ENCODE data around the gene FOXN3. TPM values are rescaled to one million over a fixed set of nuclear protein-coding genes. Genes with fewer than 3 reads are reported as not detected.

The FOXN3 gene
- total and polyA plus RNA-seq, 10 donors = 9.2 to 121 (median 98.3) TPM

GRCh38 chr14:89406361-89406760, 10.7 kb downstream of the FOXN3 start:
- intact Hi-C loops (cut with DNase I; ENCODE audit: low total_unique reads) = no loop called here

GRCh38 chr14:89405712-89406111, 11.3 kb downstream of the FOXN3 start:
- Histone ChIP-seq H3K4me3 (no peak overlapping the region), H3K36me3 (peaks cover 0 to 53% (median 0%) of the 10 kb centered on the region in 6 donors), H3K27ac (no peak overlapping the region), H3K4me1 (peaks cover 15 to 78% (median 40%) of the 10 kb centered on the region in 6 donors), H3K27me3 (replicated peaks in 1 of 7) (no peaks in the 10 kb centered on the region), H3K9me3 (no peaks in the 10 kb centered on the region)
- intact Hi-C loops (cut with DNase I; ENCODE audit: low total_unique reads) = no loop called here
- WGBS, 5 donors = 85 to 98% (median 93%) methylated on average over 5 of the region's 5 CpGs
- TF ChIP-seq POLR2A (IDR thresholded peaks at IDR 0.05) (no peak), CTCF (IDR thresholded peaks at IDR 0.05 in 8 of 11, conservative IDR thresholded peaks at IDR 0.05 in 3 of 11) (no peak), POLR2AphosphoS5 (IDR thresholded peaks at IDR 0.05) (no peak)
- no peak for DNase-seq

More at GRCh38 chr14:89406361-89406760, 10.7 kb downstream of the FOXN3 start:
- peaks cover 0 to 54% (median 2%) of the 10 kb centered on the region in 6 donors for H3K36me3 ChIP-seq
- peaks cover 15 to 83% (median 45%) of the 10 kb centered on the region in 6 donors for H3K4me1 ChIP-seq
- no peaks in the 10 kb centered on the region for H3K9me3 ChIP-seq
- DNase-seq = no peak
- no peak for TF ChIP-seq POLR2AphosphoS5 (IDR thresholded peaks at IDR 0.05)
- TF ChIP-seq POLR2A (IDR thresholded peaks at IDR 0.05) = no peak
- no peak for TF ChIP-seq CTCF (IDR thresholded peaks at IDR 0.05 in 8 of 11, conservative IDR thresholded peaks at IDR 0.05 in 3 of 11)
- no peak overlapping the region for H3K4me3 ChIP-seq
- H3K27ac ChIP-seq = peak overlapping the region in 1 of 8 donors; percentile 30
- no peaks in the 10 kb centered on the region for H3K27me3 ChIP-seq (replicated peaks in 1 of 7)

- H3K27me3 ChIP-seq (replicated peaks in 1 of 7) = no peaks in the 10 kb centered on the region
- no peak overlapping the region for H3K4me3 ChIP-seq
- H3K27ac ChIP-seq = no peak overlapping the region
- peaks cover 12 to 78% (median 29%) of the 10 kb centered on the region in 6 donors for H3K4me1 ChIP-seq
- no peaks in the 10 kb centered on the region for H3K9me3 ChIP-seq
- peaks cover 0 to 37% (median 0%) of the 10 kb centered on the region in 6 donors for H3K36me3 ChIP-seq
- no peak for TF ChIP-seq POLR2A (IDR thresholded peaks at IDR 0.05)
- no peak for TF ChIP-seq CTCF (IDR thresholded peaks at IDR 0.05 in 8 of 11, conservative IDR thresholded peaks at IDR 0.05 in 3 of 11)
- no peak for TF ChIP-seq POLR2AphosphoS5 (IDR thresholded peaks at IDR 0.05)
- no peak for DNase-seq
- intact Hi-C loops (cut with DNase I; ENCODE audit: low total_unique reads) = no loop called here
- 95 to 98% (median 97%) methylated on average over 3 of the region's 3 CpGs for WGBS, 5 donors
These were observed 14.7 kb downstream of the FOXN3 start for GRCh38 chr14:89402363-89402762.

GRCh38 chr14:89401761-89402160, 15.3 kb downstream of the FOXN3 start:
- no peak overlapping the region for H3K4me3 ChIP-seq
- no peaks in the 10 kb centered on the region for H3K27me3 ChIP-seq (replicated peaks in 1 of 7)
- TF ChIP-seq CTCF (IDR thresholded peaks at IDR 0.05 in 8 of 11, conservative IDR thresholded peaks at IDR 0.05 in 3 of 11) (no peak), POLR2AphosphoS5 (IDR thresholded peaks at IDR 0.05) (no peak), POLR2A (IDR thresholded peaks at IDR 0.05) (no peak)
- no peaks in the 10 kb centered on the region for H3K9me3 ChIP-seq
- 55 to 72% (median 69%) methylated on average over 4 of the region's 4 CpGs for WGBS, 5 donors
- peaks cover 6 to 73% (median 24%) of the 10 kb centered on the region in 6 donors for H3K4me1 ChIP-seq
- H3K36me3 ChIP-seq = peaks cover 0 to 37% (median 0%) of the 10 kb centered on the region in 6 donors
- H3K27ac ChIP-seq = no peak overlapping the region
- DNase-seq = no peak
- intact Hi-C loops (cut with DNase I; ENCODE audit: low total_unique reads) = no loop called here
